SK-N-SH (cell line): ENCODE data around the gene NEU4. TPM values are rescaled to one million over a fixed set of nuclear protein-coding genes. Genes with fewer than 3 reads are reported as not detected.

Experiments
- CTCF ChIA-PET: fragments of 300-600, 350-600 bp; formaldehyde crosslinking; extraction: SDS; loops from one replicate; lab custom pipeline; 2021; lab: Yijun Ruan, JAX
- POLR2A ChIA-PET: fragments of 350-600 bp; sonication (Branson Sonifier 250); formaldehyde crosslinking; extraction: SDS; loops from one replicate; lab custom pipeline; 2020; ENCODE audit warnings: antibody characterized with exemption, inconsistent platforms; lab: Yijun Ruan, JAX
- DNase-seq: peaks from one replicate; pipeline ENCODE4 v3.0.0; 2012
- H2AFZ ChIP-seq: fragments of 200-600 bp; sonication (generic); 2 replicates; pipeline ENCODE4 v1.8.1; 2016; ENCODE audit warnings: antibody characterized with exemption, mild to moderate bottlenecking, low read depth
- H3F3A ChIP-seq: fragments of 200-600 bp; sonication (generic); replicated peaks from 2 replicates; pipeline ENCODE3; 2016; ENCODE audit warnings: antibody characterized with exemption, mild to moderate bottlenecking; ENCODE audit not compliant: insufficient read depth
- H3K27ac ChIP-seq, 2 experiments: fragments of 200-500 bp in 1 of 2; fragments of 200-600 bp in 1 of 2; sonication (Bioruptor generic) in 1 of 2; sonication (generic), shearing (Covaris generic) in 1 of 2; 2 replicates each; pipeline versions ENCODE4 v1.5.1 to v1.6.1; 2014 to 2016; ENCODE audit warnings: low read depth in 2 of 2, inconsistent platforms in 1 of 2, low read length in 1 of 2, mild to moderate bottlenecking in 1 of 2, mixed read lengths in 1 of 2
- H3K27me3 ChIP-seq: fragments of 200-600 bp; sonication (generic), shearing (Covaris generic); 2 replicates; pipeline ENCODE4 v1.6.1; 2016; ENCODE audit warnings: mixed run types; ENCODE audit not compliant: insufficient read depth
- H3K36me3 ChIP-seq, 2 experiments: fragments of 200-500 bp in 1 of 2; fragments of 200-600 bp in 1 of 2; sonication (Bioruptor generic) in 1 of 2; sonication (generic) in 1 of 2; replicated peaks in 1 of 2; 2 replicates each; pipeline versions ENCODE3 to v1.5.1; 2014 to 2016; ENCODE audit warnings: low read length in 1 of 2, mild to moderate bottlenecking in 1 of 2; ENCODE audit not compliant: insufficient read depth in 2 of 2, control insufficient read depth in 1 of 2
- H3K4me1 ChIP-seq, 2 experiments: fragments of 200-500 bp in 1 of 2; fragments of 200-600 bp in 1 of 2; sonication (Bioruptor generic) in 1 of 2; sonication (generic), shearing (Covaris generic) in 1 of 2; 2 replicates each; pipeline versions ENCODE4 v1.5.1 to v1.6.1; 2014 to 2016; ENCODE audit warnings: low read depth in 1 of 2, low read length in 1 of 2, mixed run types in 1 of 2; ENCODE audit not compliant: insufficient read depth in 2 of 2, control insufficient read depth in 1 of 2
- H3K4me2 ChIP-seq: fragments of 200-600 bp; sonication (generic), shearing (Covaris generic); 2 replicates; pipeline ENCODE4 v1.6.1; 2017; ENCODE audit warnings: mixed run types
- H3K4me3 ChIP-seq, 2 experiments: fragments of 200-500 bp in 1 of 2; fragments of 200-600 bp in 1 of 2; sonication (Bioruptor generic) in 1 of 2; sonication (generic), shearing (Covaris generic) in 1 of 2; 2 replicates each; pipeline versions ENCODE4 v1.5.1 to v1.8.1; 2014 to 2016; ENCODE audit warnings: low read depth in 2 of 2, inconsistent platforms in 1 of 2, low read length in 1 of 2, mild to moderate bottlenecking in 1 of 2, mixed read lengths in 1 of 2, moderate library complexity in 1 of 2
- H3K79me2 ChIP-seq: fragments of 200-600 bp; sonication (generic); 2 replicates; pipeline ENCODE4 v1.8.1; 2017; ENCODE audit warnings: mild to moderate bottlenecking; ENCODE audit not compliant: insufficient read depth
- H3K9ac ChIP-seq: fragments of 200-600 bp; sonication (generic); 2 replicates; pipeline ENCODE4 v1.6.1; 2017; ENCODE audit warnings: mixed run types
- H3K9me2 ChIP-seq: fragments of 200-600 bp; sonication (generic); 2 replicates; pipeline ENCODE4 v1.6.1; 2017; ENCODE audit warnings: mixed run types
- H3K9me3 ChIP-seq: fragments of 200-600 bp; sonication (generic); 2 replicates; pipeline ENCODE4 v1.6.1; 2017; ENCODE audit warnings: mixed run types, mild to moderate bottlenecking, moderate library complexity
- H4K20me1 ChIP-seq: fragments of 200-600 bp; sonication (generic); 2 replicates; pipeline ENCODE4 v1.6.1; 2017; ENCODE audit warnings: mild to moderate bottlenecking, mixed run types; ENCODE audit not compliant: insufficient read depth
- CHD2 ChIP-seq: fragments of 150-350 bp; IDR thresholded peaks from 2 replicates; pipeline ENCODE4 v1.6.1; 2018; ENCODE audit warnings: low read length; ENCODE audit not compliant: partially characterized antibody
- EZH2phosphoT487 ChIP-seq: fragments of 200-600 bp; sonication (generic); IDR thresholded peaks from 2 replicates; pipeline ENCODE4 v1.6.1; 2017; ENCODE audit warnings: low read depth, mixed run types, mild to moderate bottlenecking, antibody characterized with exemption, moderate library complexity, borderline replicate concordance
- FOSL2 ChIP-seq: IDR thresholded peaks from 2 replicates; pipeline ENCODE4 v1.4.0; 2012; ENCODE audit warnings: low read depth, mild to moderate bottlenecking, moderate library complexity, borderline replicate concordance
- GABPA ChIP-seq: IDR thresholded peaks from 2 replicates; pipeline ENCODE4 v1.4.0; 2012; ENCODE audit warnings: low read depth, mild to moderate bottlenecking
- JUND ChIP-seq: IDR thresholded peaks from 2 replicates; pipeline ENCODE4 v1.4.0; 2012
- MXI1 ChIP-seq: IDR thresholded peaks from 2 replicates; pipeline ENCODE4 v1.6.1; 2012; ENCODE audit warnings: mild to moderate bottlenecking, low read depth, low read length, improper control_type of control experiment
- NRF1 ChIP-seq: IDR thresholded peaks from 2 replicates; pipeline ENCODE4 v1.6.1; 2012; ENCODE audit warnings: low read depth, mild to moderate bottlenecking, low read length
- RXRA ChIP-seq: IDR thresholded peaks from 2 replicates; pipeline ENCODE4 v1.4.0; 2012; ENCODE audit warnings: low read depth, mild to moderate bottlenecking, borderline replicate concordance
- TCF12 ChIP-seq: IDR thresholded peaks from 2 replicates; pipeline ENCODE4 v1.4.0; 2012
- TEAD4 ChIP-seq: IDR thresholded peaks from 2 replicates; pipeline ENCODE4 v1.4.0; 2012; ENCODE audit warnings: mild to moderate bottlenecking, borderline replicate concordance; ENCODE audit not compliant: insufficient read depth
- WGBS: methylation state at CpG from one replicate; pipeline ENCODE4 v1.1.6; 2017; ENCODE audit warnings: low lambda C conversion rate; 5-methylcytosine and 5-hydroxymethylcytosine counted together
- polyA plus RNA-seq, 3 experiments: library from polyadenylated mRNA; depleted of rRNA; stranded (reverse); fragments of >200 nt; gene quantifications; 2 replicates each; pipeline ENCODE4 v1.2.3, GENCODE V29; 2012
- TF ChIP-seq, protein P1 (sequence below): IDR thresholded peaks from 2 replicates; pipeline ENCODE4 v1.6.1; 2012; ENCODE audit warnings: mild to moderate bottlenecking, low read depth, low read length, moderate library complexity
- TF ChIP-seq, protein P2 (sequence below): fragments of 200-600 bp; sonication (generic); IDR thresholded peaks from 2 replicates; pipeline ENCODE4 v1.6.1; 2017; ENCODE audit warnings: antibody characterized with exemption, mild to moderate bottlenecking, moderate library complexity
- TF ChIP-seq, protein P3 (sequence below): fragments of 150-350 bp; IDR thresholded peaks from 2 replicates; pipeline ENCODE4 v1.6.1; 2016; ENCODE audit warnings: mild to moderate bottlenecking, low read depth, low read length

NEU4 gene
- polyA plus RNA-seq, 1 of the 3 experiments (the other 2 are of a cell fraction): 0.05 TPM

DNA sequence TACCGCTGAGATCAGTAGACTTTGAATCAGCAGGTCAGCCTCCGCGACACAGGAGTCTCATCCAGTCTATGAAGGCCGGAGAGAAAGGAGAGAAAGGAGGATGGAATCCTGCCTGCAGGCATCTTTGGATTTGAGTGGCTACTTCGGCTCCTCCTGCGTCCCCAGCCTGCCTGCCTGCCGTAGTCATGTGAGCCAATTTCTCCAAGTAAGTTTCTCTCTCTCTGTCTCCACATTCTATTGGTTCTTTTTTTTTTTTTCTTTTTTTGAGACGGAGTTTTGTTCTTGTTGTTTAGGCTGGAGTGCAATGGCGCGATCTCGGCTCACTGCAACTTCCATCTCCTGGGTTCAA lies 33.0 kb downstream of the NEU4 start:
- no peaks in the 10 kb centered on the region for H3K36me3 ChIP-seq
- no peak for TF ChIP-seq TEAD4
- TF ChIP-seq, protein P1, sequence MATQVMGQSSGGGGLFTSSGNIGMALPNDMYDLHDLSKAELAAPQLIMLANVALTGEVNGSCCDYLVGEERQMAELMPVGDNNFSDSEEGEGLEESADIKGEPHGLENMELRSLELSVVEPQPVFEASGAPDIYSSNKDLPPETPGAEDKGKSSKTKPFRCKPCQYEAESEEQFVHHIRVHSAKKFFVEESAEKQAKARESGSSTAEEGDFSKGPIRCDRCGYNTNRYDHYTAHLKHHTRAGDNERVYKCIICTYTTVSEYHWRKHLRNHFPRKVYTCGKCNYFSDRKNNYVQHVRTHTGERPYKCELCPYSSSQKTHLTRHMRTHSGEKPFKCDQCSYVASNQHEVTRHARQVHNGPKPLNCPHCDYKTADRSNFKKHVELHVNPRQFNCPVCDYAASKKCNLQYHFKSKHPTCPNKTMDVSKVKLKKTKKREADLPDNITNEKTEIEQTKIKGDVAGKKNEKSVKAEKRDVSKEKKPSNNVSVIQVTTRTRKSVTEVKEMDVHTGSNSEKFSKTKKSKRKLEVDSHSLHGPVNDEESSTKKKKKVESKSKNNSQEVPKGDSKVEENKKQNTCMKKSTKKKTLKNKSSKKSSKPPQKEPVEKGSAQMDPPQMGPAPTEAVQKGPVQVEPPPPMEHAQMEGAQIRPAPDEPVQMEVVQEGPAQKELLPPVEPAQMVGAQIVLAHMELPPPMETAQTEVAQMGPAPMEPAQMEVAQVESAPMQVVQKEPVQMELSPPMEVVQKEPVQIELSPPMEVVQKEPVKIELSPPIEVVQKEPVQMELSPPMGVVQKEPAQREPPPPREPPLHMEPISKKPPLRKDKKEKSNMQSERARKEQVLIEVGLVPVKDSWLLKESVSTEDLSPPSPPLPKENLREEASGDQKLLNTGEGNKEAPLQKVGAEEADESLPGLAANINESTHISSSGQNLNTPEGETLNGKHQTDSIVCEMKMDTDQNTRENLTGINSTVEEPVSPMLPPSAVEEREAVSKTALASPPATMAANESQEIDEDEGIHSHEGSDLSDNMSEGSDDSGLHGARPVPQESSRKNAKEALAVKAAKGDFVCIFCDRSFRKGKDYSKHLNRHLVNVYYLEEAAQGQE: no peak
- TF ChIP-seq CHD2: no peak
- TF ChIP-seq FOSL2: no peak
- TF ChIP-seq NRF1: no peak
- no peak for TF ChIP-seq TCF12
- no peak for TF ChIP-seq GABPA
- TF ChIP-seq, protein P2, sequence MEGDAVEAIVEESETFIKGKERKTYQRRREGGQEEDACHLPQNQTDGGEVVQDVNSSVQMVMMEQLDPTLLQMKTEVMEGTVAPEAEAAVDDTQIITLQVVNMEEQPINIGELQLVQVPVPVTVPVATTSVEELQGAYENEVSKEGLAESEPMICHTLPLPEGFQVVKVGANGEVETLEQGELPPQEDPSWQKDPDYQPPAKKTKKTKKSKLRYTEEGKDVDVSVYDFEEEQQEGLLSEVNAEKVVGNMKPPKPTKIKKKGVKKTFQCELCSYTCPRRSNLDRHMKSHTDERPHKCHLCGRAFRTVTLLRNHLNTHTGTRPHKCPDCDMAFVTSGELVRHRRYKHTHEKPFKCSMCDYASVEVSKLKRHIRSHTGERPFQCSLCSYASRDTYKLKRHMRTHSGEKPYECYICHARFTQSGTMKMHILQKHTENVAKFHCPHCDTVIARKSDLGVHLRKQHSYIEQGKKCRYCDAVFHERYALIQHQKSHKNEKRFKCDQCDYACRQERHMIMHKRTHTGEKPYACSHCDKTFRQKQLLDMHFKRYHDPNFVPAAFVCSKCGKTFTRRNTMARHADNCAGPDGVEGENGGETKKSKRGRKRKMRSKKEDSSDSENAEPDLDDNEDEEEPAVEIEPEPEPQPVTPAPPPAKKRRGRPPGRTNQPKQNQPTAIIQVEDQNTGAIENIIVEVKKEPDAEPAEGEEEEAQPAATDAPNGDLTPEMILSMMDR: no peak
- TF ChIP-seq EZH2phosphoT487: no peak
- TF ChIP-seq RXRA: no peak
- TF ChIP-seq MXI1: no peak
- TF ChIP-seq JUND: no peak
- TF ChIP-seq, protein P3, sequence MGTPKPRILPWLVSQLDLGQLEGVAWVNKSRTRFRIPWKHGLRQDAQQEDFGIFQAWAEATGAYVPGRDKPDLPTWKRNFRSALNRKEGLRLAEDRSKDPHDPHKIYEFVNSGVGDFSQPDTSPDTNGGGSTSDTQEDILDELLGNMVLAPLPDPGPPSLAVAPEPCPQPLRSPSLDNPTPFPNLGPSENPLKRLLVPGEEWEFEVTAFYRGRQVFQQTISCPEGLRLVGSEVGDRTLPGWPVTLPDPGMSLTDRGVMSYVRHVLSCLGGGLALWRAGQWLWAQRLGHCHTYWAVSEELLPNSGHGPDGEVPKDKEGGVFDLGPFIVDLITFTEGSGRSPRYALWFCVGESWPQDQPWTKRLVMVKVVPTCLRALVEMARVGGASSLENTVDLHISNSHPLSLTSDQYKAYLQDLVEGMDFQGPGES: no peak
- TF ChIP-seq, all 33 proteins: peak for 0
- H3K9me3 ChIP-seq: no peaks in the 10 kb centered on the region
- POLR2A ChIA-PET: no interaction called here
- no peaks in the 10 kb centered on the region for H3K9me2 ChIP-seq
- H3K4me3 ChIP-seq: no peak overlapping the region
- CTCF ChIA-PET: interaction anchor here (1.2 to 1.5 kb wide), 3 partner anchors 16 to 177 kb away, joined by 3 to 4 read pairs (median 3); no protein-coding TSS in a partner anchor
- H3K9ac ChIP-seq: no peak overlapping the region
- no peak overlapping the region for H2AFZ ChIP-seq
- H3K4me1 ChIP-seq: no peaks in the 10 kb centered on the region; a peak in 1 of 4 replicates
- WGBS: 91% methylated on average over 11 of the region's 11 CpGs
- no peak for DNase-seq
- no peaks in the 10 kb centered on the region for H4K20me1 ChIP-seq
- H3K27me3 ChIP-seq: no peaks in the 10 kb centered on the region
- H3F3A ChIP-seq: no peaks in the 10 kb centered on the region
- H3K27ac ChIP-seq: no peak overlapping the region
- H3K79me2 ChIP-seq: no peaks in the 10 kb centered on the region
- H3K4me2 ChIP-seq: no peak overlapping the region
